IMR-90 (cell line): ENCODE results near the gene CHCHD1. TPM values are rescaled to one million over a fixed set of nuclear protein-coding genes. Genes with fewer than 3 reads are reported as not detected.

ENCODE experiments used
- ATAC-seq: fragments of 200-7000 bp; cut with Tn5 transposase; 2 replicates; pipeline ENCODE4 v1.9.1; 2020; ENCODE audit warnings: low read depth, mild to moderate bottlenecking, moderate library complexity
- BruUV-seq: library from RNA; stranded (reverse); fragments of 400-500 nt; replicated peaks from 2 replicates; lab custom pipeline; 2021; lab: Mats Ljungman, UMichigan
- CTCF ChIA-PET: fragments of 300-600 bp; formaldehyde crosslinking; extraction: SDS; loops from one replicate; lab custom pipeline; 2021; ENCODE audit warnings: antibody characterized with exemption; lab: Yijun Ruan, JAX
- POLR2A ChIA-PET: fragments of 300-600 bp; sonication (Branson Sonifier 250); formaldehyde crosslinking; loops from one replicate; lab custom pipeline; 2022; ENCODE audit warnings: antibody characterized with exemption; ENCODE audit not compliant: unreplicated experiment; lab: Charles Lee
- DNase-seq: peaks from one replicate; pipeline ENCODE4 v3.0.0; 2013
- H2AFZ ChIP-seq: replicated peaks from 2 replicates; pipeline ENCODE3; 2013; ENCODE audit warnings: low read length, mild to moderate bottlenecking; ENCODE audit not compliant: poor library complexity
- H2AK5ac ChIP-seq: 2 replicates; pipeline ENCODE4 v1.6.1; 2013; ENCODE audit warnings: low read depth, low read length, inconsistent platforms
- H2AK9ac ChIP-seq: replicated peaks from 2 replicates; pipeline ENCODE3; 2013; ENCODE audit warnings: mild to moderate bottlenecking, low read depth, low read length, moderate library complexity; ENCODE audit not compliant: poor library complexity
- H2BK120ac ChIP-seq: 2 replicates; pipeline ENCODE4 v1.6.1; 2013; ENCODE audit warnings: low read depth, low read length, inconsistent platforms
- H2BK15ac ChIP-seq: 3 replicates; pipeline ENCODE4 v1.6.1; 2013; ENCODE audit warnings: low read depth, low read length, inconsistent platforms
- H2BK20ac ChIP-seq: 2 replicates; pipeline ENCODE4 v1.6.1; 2013; ENCODE audit warnings: low read depth, mild to moderate bottlenecking, inconsistent platforms, low read length, moderate library complexity
- H2BK5ac ChIP-seq: 2 replicates; pipeline ENCODE4 v1.6.1; 2013; ENCODE audit warnings: mild to moderate bottlenecking, low read depth, low read length, inconsistent platforms; ENCODE audit not compliant: poor library complexity, severe bottlenecking
- H3K14ac ChIP-seq: replicated peaks from 2 replicates; pipeline ENCODE4 v1.6.1; 2013; ENCODE audit warnings: low read depth, low read length, inconsistent platforms
- H3K18ac ChIP-seq: 2 replicates; pipeline ENCODE4 v1.6.1; 2013; ENCODE audit warnings: low read depth, low read length, control low read depth
- H3K23ac ChIP-seq: 2 replicates; pipeline ENCODE4 v1.6.1; 2013; ENCODE audit warnings: low read depth, low read length, inconsistent platforms
- H3K27ac ChIP-seq: 2 replicates; pipeline ENCODE4 v1.5.1; 2013; ENCODE audit warnings: mild to moderate bottlenecking, control low read depth, low read length; ENCODE audit not compliant: insufficient read depth
- H3K27me3 ChIP-seq: 2 replicates; pipeline ENCODE4 v1.6.1; 2013; ENCODE audit warnings: low read length; ENCODE audit not compliant: control insufficient read depth, insufficient read depth
- H3K36me3 ChIP-seq: 2 replicates; pipeline ENCODE4 v1.6.1; 2013; ENCODE audit warnings: low read length, mixed read lengths; ENCODE audit not compliant: control insufficient read depth, insufficient read depth
- H3K4ac ChIP-seq: 2 replicates; pipeline ENCODE4 v1.6.1; 2013; ENCODE audit warnings: low read depth, low read length, inconsistent platforms
- H3K4me1 ChIP-seq: 2 replicates; pipeline ENCODE4 v1.6.1; 2013; ENCODE audit warnings: low read length, mixed read lengths; ENCODE audit not compliant: control insufficient read depth, insufficient read depth
- H3K4me2 ChIP-seq: 2 replicates; pipeline ENCODE4 v1.6.1; 2013; ENCODE audit warnings: low read depth, mild to moderate bottlenecking, control low read depth, low read length, moderate library complexity
- H3K4me3 ChIP-seq: 2 replicates; pipeline ENCODE4 v1.5.1; 2013; ENCODE audit warnings: low read depth, mild to moderate bottlenecking, control low read depth, low read length, moderate library complexity; ENCODE audit not compliant: insufficient read depth
- H3K56ac ChIP-seq: 2 replicates; pipeline ENCODE4 v1.6.1; 2013; ENCODE audit warnings: low read length, inconsistent platforms; ENCODE audit not compliant: insufficient read depth; ENCODE audit errors: extremely low read depth
- H3K79me1 ChIP-seq, 2 experiments: 2 replicates each; pipeline ENCODE4 v1.6.1; 2013; ENCODE audit warnings: low read length in 2 of 2, inconsistent platforms in 1 of 2, low read depth in 1 of 2
- H3K9ac ChIP-seq: 2 replicates; pipeline ENCODE4 v1.6.1; 2013; ENCODE audit warnings: low read depth, low read length, control low read depth
- H3K9me1 ChIP-seq: 2 replicates; pipeline ENCODE4 v1.6.1; 2013; ENCODE audit warnings: low read length, inconsistent platforms; ENCODE audit not compliant: insufficient read depth
- H3K9me3 ChIP-seq: 2 replicates; pipeline ENCODE4 v1.6.1; 2013; ENCODE audit warnings: low read length; ENCODE audit not compliant: control insufficient read depth, insufficient read depth
- H4K20me1 ChIP-seq: 2 replicates; pipeline ENCODE4 v1.6.1; 2013; ENCODE audit warnings: low read length, inconsistent platforms; ENCODE audit not compliant: insufficient read depth
- H4K5ac ChIP-seq: 2 replicates; pipeline ENCODE4 v1.6.1; 2013; ENCODE audit warnings: mild to moderate bottlenecking, low read depth, low read length, control low read depth
- H4K8ac ChIP-seq, 2 experiments: 2 replicates each; pipeline ENCODE4 v1.6.1; 2013; ENCODE audit warnings: low read depth in 2 of 2, low read length in 2 of 2, control low read depth in 1 of 2, inconsistent platforms in 1 of 2
- H4K91ac ChIP-seq: 2 replicates; pipeline ENCODE4 v1.6.1; 2013; ENCODE audit warnings: low read depth, low read length, inconsistent platforms; ENCODE audit not compliant: insufficient read depth
- BHLHE40 ChIP-seq: fragments of 150-350 bp; IDR thresholded peaks from 2 replicates; pipeline ENCODE4 v1.6.1; 2016; ENCODE audit warnings: mild to moderate bottlenecking, low read depth, low read length
- CEBPB ChIP-seq: IDR thresholded peaks from 2 replicates; pipeline ENCODE4 v1.6.1; 2012; ENCODE audit warnings: low read depth, low read length, improper control_type of control experiment
- CHD1 ChIP-seq: IDR thresholded peaks from 2 replicates; pipeline ENCODE4 v1.6.1; 2012; ENCODE audit warnings: low read depth, low read length, improper control_type of control experiment
- CTCF ChIP-seq: conservative IDR thresholded peaks from 2 replicates; pipeline ENCODE4 v1.5.1; 2012; ENCODE audit warnings: mild to moderate bottlenecking, low read depth, low read length, improper control_type of control experiment
- ELK1 ChIP-seq: fragments of 150-350 bp; IDR thresholded peaks from 2 replicates; pipeline ENCODE4 v1.6.1; 2016; ENCODE audit warnings: low read depth, mild to moderate bottlenecking, low read length, moderate library complexity, borderline replicate concordance
- FOS ChIP-seq: fragments of 150-350 bp; IDR thresholded peaks from 2 replicates; pipeline ENCODE4 v1.6.1; 2016; ENCODE audit warnings: low read depth, low read length
- MAFK ChIP-seq: IDR thresholded peaks from 2 replicates; pipeline ENCODE4 v1.6.1; 2012; ENCODE audit warnings: low read depth, low read length, improper control_type of control experiment
- MAZ ChIP-seq: IDR thresholded peaks from 2 replicates; pipeline ENCODE4 v1.6.1; 2012; ENCODE audit warnings: low read depth, mild to moderate bottlenecking, low read length, improper control_type of control experiment, moderate library complexity, borderline replicate concordance
- MXI1 ChIP-seq: IDR thresholded peaks from 2 replicates; pipeline ENCODE4 v1.6.1; 2012; ENCODE audit warnings: low read depth, mild to moderate bottlenecking, low read length, moderate library complexity, borderline replicate concordance
- NFE2L2 ChIP-seq: fragments of 150-350 bp; IDR thresholded peaks from 2 replicates; pipeline ENCODE4 v1.6.1; 2016; ENCODE audit warnings: low read depth, mild to moderate bottlenecking, low read length
- POLR2A ChIP-seq: IDR thresholded peaks from 2 replicates; pipeline ENCODE4 v1.6.1; 2012; ENCODE audit warnings: mild to moderate bottlenecking, low read depth, low read length
- RAD21 ChIP-seq: IDR thresholded peaks from 2 replicates; pipeline ENCODE4 v1.6.1; 2012; ENCODE audit warnings: low read length, improper control_type of control experiment
- RCOR1 ChIP-seq: IDR thresholded peaks from 2 replicates; pipeline ENCODE4 v1.6.1; 2012; ENCODE audit warnings: mild to moderate bottlenecking, low read length, improper control_type of control experiment; ENCODE audit not compliant: insufficient replicate concordance
- RFX5 ChIP-seq: IDR thresholded peaks from 2 replicates; pipeline ENCODE4 v1.8.0; 2012; ENCODE audit warnings: low read depth, mild to moderate bottlenecking, low read length, moderate library complexity
- SMC3 ChIP-seq: fragments of 150-350 bp; IDR thresholded peaks from 2 replicates; pipeline ENCODE4 v1.6.1; 2016; ENCODE audit warnings: low read depth, mild to moderate bottlenecking, antibody characterized with exemption, low read length, moderate library complexity
- USF2 ChIP-seq: fragments of 150-350 bp; IDR thresholded peaks from 2 replicates; pipeline ENCODE4 v1.6.1; 2017; ENCODE audit warnings: mild to moderate bottlenecking, antibody characterized with exemption, low read length, low read depth
- WGBS, 2 experiments: methylation state at CpG; one replicate each; pipeline versions ENCODE4 v1.1.5 to v1.1.7; 2013; ENCODE audit warnings: missing lambda C conversion rate in 2 of 2; ENCODE audit not compliant: insufficient read length in 1 of 2; ENCODE audit errors: extremely low coverage in 2 of 2; 5-methylcytosine and 5-hydroxymethylcytosine counted together
- dilution Hi-C: fragments of 300-500 bp; cut with HindIII; formaldehyde crosslinking; loops from one replicate; pipeline ENCODE4 v1.14.3; 2018; ENCODE audit warnings: low sequenced_read_pairs; ENCODE audit not compliant: unreplicated experiment
- in situ Hi-C: fragments of 300-500 bp; cut with MboI; formaldehyde crosslinking; loops from 3 replicates; pipeline ENCODE4 v1.14.3; 2019; ENCODE audit warnings: low sequenced_read_pairs, inconsistent platforms, mixed read lengths
- intact Hi-C: fragments of 100-400 bp; cut with micrococcal nuclease; formaldehyde crosslinking; loops from 2 replicates; pipeline ENCODE4 v1.10.0; 2022
- polyA plus RNA-seq, 3 experiments: library from polyadenylated mRNA; depleted of rRNA; stranded (reverse); fragments of >200 nt; gene quantifications; 2 replicates each; pipeline ENCODE4 v1.2.3, GENCODE V29; 2012; ENCODE audit warnings: low replicate concordance in 1 of 3
- total RNA-seq: library from RNA; depleted of rRNA; stranded (reverse); fragments of >200 nt; gene quantifications from 2 replicates; pipeline ENCODE4 v1.2.3, GENCODE V29; 2012

The CHCHD1 gene
- total and polyA plus RNA-seq, 2 of the 4 experiments (the other 2 are of a cell fraction): 11.5 to 21.0 TPM

- no TSS peak for BruUV-seq
- Histone ChIP-seq H3K36me3 (peaks cover 64% of the 10 kb centered on the region), H4K5ac (no peak overlapping the region), H3K56ac (no peak overlapping the region), H4K20me1 (peaks cover 10% of the 10 kb centered on the region), H4K8ac (no peak overlapping the region), H3K4me3 (no peak overlapping the region), H3K9ac (no peak overlapping the region), H2BK20ac (no peak overlapping the region), H2BK15ac (no peak overlapping the region), H3K4ac (no peak overlapping the region), H3K4me1 (peaks cover 3% of the 10 kb centered on the region; the same call in 1 of the 2 replicates), H3K9me3 (no peaks in the 10 kb centered on the region), H2BK120ac (no peak overlapping the region), H2AFZ (no peak overlapping the region), H3K9me1 (peaks cover 13% of the 10 kb centered on the region), H2AK9ac (no peak overlapping the region), H3K27ac (no peak overlapping the region), H2BK5ac (no peak overlapping the region), H2AK5ac (no peak overlapping the region), H3K79me1 (peaks cover 19 to 63% of the 10 kb centered on the region in 2 experiments), H3K27me3 (no peaks in the 10 kb centered on the region), H3K4me2 (no peak overlapping the region), H3K18ac (no peak overlapping the region), H3K14ac (no peak overlapping the region), H4K91ac (no peak overlapping the region), H3K23ac (no peak overlapping the region)
- dilution Hi-C loops (no loop called here), intact Hi-C loops (no loop called here), in situ Hi-C loops (no loop called here)
- 100% methylated on average over 2 of the region's 5 CpGs; no CpG with 5 or more reads in 1 of the 2 experiments for WGBS, 2 experiments
- no peak for TF ChIP-seq USF2
- TF ChIP-seq MXI1: no peak
- TF ChIP-seq CHD1: no peak
- no peak for TF ChIP-seq SMC3
- no peak for TF ChIP-seq MAFK
- no peak for TF ChIP-seq CTCF
- no peak for TF ChIP-seq FOS
- no peak for TF ChIP-seq MAZ
- no peak for TF ChIP-seq BHLHE40
- TF ChIP-seq POLR2A: no peak
- TF ChIP-seq RFX5: no peak
- TF ChIP-seq CEBPB: no peak
- TF ChIP-seq RAD21: no peak
- no peak for TF ChIP-seq RCOR1
- TF ChIP-seq NFE2L2: no peak
- TF ChIP-seq ELK1: no peak
- DNase-seq (no peak), ATAC-seq (no peak)
- POLR2A ChIA-PET: no interaction called here
- CTCF ChIA-PET: no interaction called here
These were observed 12.5 kb upstream of the CHCHD1 start for GRCh38 chr10:73769396-73769795.
